Loucy (cell line): ENCODE measurements around the gene C6orf47.

Experiments used
- EZH2phosphoT487 ChIP-seq: fragments of 200-600 bp; IDR thresholded peaks from 2 replicates; pipeline ENCODE4 v1.6.1; 2018; ENCODE audit warnings: antibody characterized with exemption, mild to moderate bottlenecking, moderate library complexity, borderline replicate concordance
- TF ChIP-seq, protein P1 (sequence below): fragments of 200-600 bp; sonication (generic); conservative IDR thresholded peaks from 2 replicates; pipeline ENCODE4 v1.5.1; 2014; ENCODE audit warnings: mild to moderate bottlenecking, antibody characterized with exemption, low read length

DNA sequence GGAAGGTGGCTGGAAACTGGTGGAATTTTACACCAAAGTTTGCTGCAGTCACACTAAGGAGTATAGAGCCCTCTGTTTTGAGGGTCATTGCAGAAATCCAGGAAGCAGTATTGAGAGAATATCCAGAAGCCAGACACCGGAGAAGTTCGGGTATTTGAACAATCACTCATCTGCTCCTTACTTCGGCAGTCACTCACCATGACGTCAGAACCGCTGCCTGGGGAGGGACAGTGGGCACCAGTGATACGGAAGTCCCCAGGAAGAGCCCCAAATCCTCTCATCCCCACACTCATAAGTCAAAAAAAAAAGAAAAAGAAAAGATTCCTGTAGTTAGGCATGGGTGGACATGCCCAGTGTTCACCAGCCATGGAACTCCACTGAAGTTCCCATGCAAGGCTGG is 16.3 kb upstream of the C6orf47 start:
- TF ChIP-seq, protein P1, sequence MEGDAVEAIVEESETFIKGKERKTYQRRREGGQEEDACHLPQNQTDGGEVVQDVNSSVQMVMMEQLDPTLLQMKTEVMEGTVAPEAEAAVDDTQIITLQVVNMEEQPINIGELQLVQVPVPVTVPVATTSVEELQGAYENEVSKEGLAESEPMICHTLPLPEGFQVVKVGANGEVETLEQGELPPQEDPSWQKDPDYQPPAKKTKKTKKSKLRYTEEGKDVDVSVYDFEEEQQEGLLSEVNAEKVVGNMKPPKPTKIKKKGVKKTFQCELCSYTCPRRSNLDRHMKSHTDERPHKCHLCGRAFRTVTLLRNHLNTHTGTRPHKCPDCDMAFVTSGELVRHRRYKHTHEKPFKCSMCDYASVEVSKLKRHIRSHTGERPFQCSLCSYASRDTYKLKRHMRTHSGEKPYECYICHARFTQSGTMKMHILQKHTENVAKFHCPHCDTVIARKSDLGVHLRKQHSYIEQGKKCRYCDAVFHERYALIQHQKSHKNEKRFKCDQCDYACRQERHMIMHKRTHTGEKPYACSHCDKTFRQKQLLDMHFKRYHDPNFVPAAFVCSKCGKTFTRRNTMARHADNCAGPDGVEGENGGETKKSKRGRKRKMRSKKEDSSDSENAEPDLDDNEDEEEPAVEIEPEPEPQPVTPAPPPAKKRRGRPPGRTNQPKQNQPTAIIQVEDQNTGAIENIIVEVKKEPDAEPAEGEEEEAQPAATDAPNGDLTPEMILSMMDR: no peak
- TF ChIP-seq EZH2phosphoT487: no peak
